Measurements from ENCODE around the gene TRIM75.
A peak's percentile ranks its signal among the peaks of the same experiment; 100 is the strongest.
"Not testable (repeated sequence)": the region's sequence is repeated elsewhere in the genome, so short reads cannot be mapped to it uniquely, and the experiment has no call there.

TRIM75 gene

GRCh38 chr4:165077034-165077578 lies 23.4 kb downstream of the TRIM75 start:
- no peak for DNase-seq (ENCODE audit: low read depth in 2 of 2)

GRCh38 chr4:165079476-165079875 lies 25.8 kb downstream of the TRIM75 start:
- no peak for DNase-seq (ENCODE audit: low read depth in 2 of 2)

- DNase-seq (ENCODE audit: low read depth in 2 of 2) = not testable (repeated sequence)
Observed at GRCh38 chr4:165084787-165085186, 31.1 kb downstream of the TRIM75 start.

GRCh38 chr4:165085946-165086345 lies 32.3 kb downstream of the TRIM75 start:
- no peak for DNase-seq (ENCODE audit: low read depth in 2 of 2)

GRCh38 chr4:165088366-165088765 lies 34.7 kb downstream of the TRIM75 start:
- DNase-seq (ENCODE audit: low read depth in 2 of 2) = no peak

- not testable (repeated sequence) for DNase-seq (ENCODE audit: low read depth in 2 of 2)
Observed at GRCh38 chr4:165092187-165092586, 38.5 kb downstream of the TRIM75 start.

GRCh38 chr4:165094873-165095272 lies 41.2 kb downstream of the TRIM75 start:
- no peak for DNase-seq (ENCODE audit: low read depth in 2 of 2)

- DNase-seq (ENCODE audit: low read depth in 2 of 2) = no peak
Observed at GRCh38 chr4:165095291-165095690, 41.6 kb downstream of the TRIM75 start.

- peak in 1 of 2 experiments; percentile 9 for DNase-seq (ENCODE audit: low read depth in 2 of 2)
Observed at GRCh38 chr4:165096776-165097175, 43.1 kb downstream of the TRIM75 start.

GRCh38 chr4:165101641-165102040 lies 48.0 kb downstream of the TRIM75 start:
- no peak for DNase-seq (ENCODE audit: low read depth in 2 of 2)

GRCh38 chr4:165106518-165106917 lies 52.9 kb downstream of the TRIM75 start:
- DNase-seq (ENCODE audit: low read depth in 2 of 2) = no peak

Measured in fibroblast of skin of left biceps (primary cell).